ENCODE results near the gene CTU2. TPM values are rescaled to one million over a fixed set of nuclear protein-coding genes. Genes with fewer than 3 reads are reported as not detected.

The CTU2 gene
- polyA plus RNA-seq, 1 experiment = 6.5 TPM

DNA sequence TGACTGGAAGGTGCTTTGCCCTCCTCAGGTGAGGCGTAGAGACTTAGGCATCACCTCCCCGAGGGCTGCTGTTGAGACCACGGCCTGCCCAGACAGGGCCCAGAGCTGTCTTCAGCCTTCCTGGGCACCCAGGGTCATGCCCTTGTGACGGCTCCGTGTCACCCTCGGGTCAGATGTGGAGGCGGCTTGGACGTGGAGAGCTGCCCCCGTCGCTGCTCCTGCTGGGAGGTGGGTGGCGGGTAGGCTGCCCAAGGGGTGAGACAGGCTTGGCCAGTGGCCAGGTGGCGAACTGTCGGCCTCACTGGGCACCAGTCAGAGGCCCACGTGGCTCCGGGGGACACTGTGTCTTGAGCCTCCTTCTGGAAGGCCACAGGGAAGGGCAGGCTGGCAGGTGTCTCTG, 11.1 kb upstream of the CTU2 start:
- TF ChIP-seq, protein P1, sequence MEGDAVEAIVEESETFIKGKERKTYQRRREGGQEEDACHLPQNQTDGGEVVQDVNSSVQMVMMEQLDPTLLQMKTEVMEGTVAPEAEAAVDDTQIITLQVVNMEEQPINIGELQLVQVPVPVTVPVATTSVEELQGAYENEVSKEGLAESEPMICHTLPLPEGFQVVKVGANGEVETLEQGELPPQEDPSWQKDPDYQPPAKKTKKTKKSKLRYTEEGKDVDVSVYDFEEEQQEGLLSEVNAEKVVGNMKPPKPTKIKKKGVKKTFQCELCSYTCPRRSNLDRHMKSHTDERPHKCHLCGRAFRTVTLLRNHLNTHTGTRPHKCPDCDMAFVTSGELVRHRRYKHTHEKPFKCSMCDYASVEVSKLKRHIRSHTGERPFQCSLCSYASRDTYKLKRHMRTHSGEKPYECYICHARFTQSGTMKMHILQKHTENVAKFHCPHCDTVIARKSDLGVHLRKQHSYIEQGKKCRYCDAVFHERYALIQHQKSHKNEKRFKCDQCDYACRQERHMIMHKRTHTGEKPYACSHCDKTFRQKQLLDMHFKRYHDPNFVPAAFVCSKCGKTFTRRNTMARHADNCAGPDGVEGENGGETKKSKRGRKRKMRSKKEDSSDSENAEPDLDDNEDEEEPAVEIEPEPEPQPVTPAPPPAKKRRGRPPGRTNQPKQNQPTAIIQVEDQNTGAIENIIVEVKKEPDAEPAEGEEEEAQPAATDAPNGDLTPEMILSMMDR (IDR thresholded peaks at IDR 0.05; ENCODE audit: low read depth, low read length) = no peak
- H3K4me3 ChIP-seq (ENCODE audit: low read depth, low read length) = no peak overlapping the region
- CTCF ChIA-PET = no interaction called here
- POLR2A ChIA-PET = no interaction called here
- H3K27ac ChIP-seq (ENCODE audit: low read depth, low read length) = no peak overlapping the region
- H3K27me3 ChIP-seq (ENCODE audit: control insufficient read depth, insufficient read depth, low read length) = peaks cover 8% of the 10 kb centered on the region
- no peak for DNase-seq (ENCODE audit: low read depth, low spot score)
- no peaks in the 10 kb centered on the region; the same call in 1 of the 2 replicates for H3K9me3 ChIP-seq (ENCODE audit: control insufficient read depth, insufficient read depth, low read length)

DNA sequence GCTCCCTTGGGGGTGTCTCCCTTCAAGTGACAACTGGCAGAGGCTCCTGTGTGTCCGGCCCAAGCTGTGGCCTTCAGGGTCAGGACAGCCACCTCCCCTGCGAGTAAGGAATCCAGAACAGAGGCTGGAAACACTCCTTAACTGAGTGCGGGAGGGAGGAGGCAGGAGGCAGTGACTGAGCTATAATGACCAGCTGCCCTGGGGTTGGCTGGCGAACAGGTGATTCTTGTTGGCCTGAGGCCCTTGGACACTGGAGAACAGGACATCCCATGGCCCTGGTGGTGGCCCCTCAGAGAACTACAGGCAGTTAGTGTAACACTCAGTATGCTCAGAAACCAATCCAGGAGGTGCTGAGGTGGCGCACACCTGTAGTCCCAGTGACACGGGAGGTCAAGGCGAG, 10.6 kb upstream of the CTU2 start:
- H3K27me3 ChIP-seq (ENCODE audit: control insufficient read depth, insufficient read depth, low read length) = peaks cover 4% of the 10 kb centered on the region
- CTCF ChIA-PET = no interaction called here
- no peak overlapping the region for H3K4me3 ChIP-seq (ENCODE audit: low read depth, low read length)
- no peak overlapping the region for H3K27ac ChIP-seq (ENCODE audit: low read depth, low read length)
- POLR2A ChIA-PET = no interaction called here
- no peaks in the 10 kb centered on the region; the same call in 1 of the 2 replicates for H3K9me3 ChIP-seq (ENCODE audit: control insufficient read depth, insufficient read depth, low read length)
- TF ChIP-seq, protein P1 (IDR thresholded peaks at IDR 0.05; ENCODE audit: low read depth, low read length) = no peak
- no peak for DNase-seq (ENCODE audit: low read depth, low spot score)

DNA sequence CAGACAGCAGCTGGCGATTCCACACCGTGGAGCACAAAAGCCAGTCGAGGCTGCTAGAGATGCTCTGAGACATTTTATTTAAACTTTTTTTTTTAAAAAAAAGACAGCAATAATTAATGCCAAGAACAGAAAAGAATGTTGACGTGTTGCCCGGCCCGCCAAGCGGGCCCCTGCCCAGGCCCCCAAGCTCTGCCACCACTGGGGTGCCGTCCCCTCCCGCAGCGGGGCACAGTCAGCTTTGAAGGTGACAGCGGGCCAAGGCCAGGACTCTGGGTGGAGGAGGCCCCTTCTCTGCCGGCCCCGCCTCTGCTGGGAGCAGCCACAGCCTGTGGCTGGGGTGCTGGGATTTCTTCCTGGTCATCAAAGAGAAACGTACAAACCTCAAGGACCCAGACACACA, 9.9 kb upstream of the CTU2 start:
- TF ChIP-seq, protein P1 (IDR thresholded peaks at IDR 0.05; ENCODE audit: low read depth, low read length) = no peak
- ChIA-PET CTCF (no interaction called here), POLR2A (no interaction called here)
- H3K27me3 ChIP-seq (ENCODE audit: control insufficient read depth, insufficient read depth, low read length) = peaks cover 1% of the 10 kb centered on the region
- no peak overlapping the region for H3K27ac ChIP-seq (ENCODE audit: low read depth, low read length)
- H3K9me3 ChIP-seq (ENCODE audit: control insufficient read depth, insufficient read depth, low read length) = no peaks in the 10 kb centered on the region
- DNase-seq (ENCODE audit: low read depth, low spot score) = no peak
- no peak overlapping the region for H3K4me3 ChIP-seq (ENCODE audit: low read depth, low read length)

DNA sequence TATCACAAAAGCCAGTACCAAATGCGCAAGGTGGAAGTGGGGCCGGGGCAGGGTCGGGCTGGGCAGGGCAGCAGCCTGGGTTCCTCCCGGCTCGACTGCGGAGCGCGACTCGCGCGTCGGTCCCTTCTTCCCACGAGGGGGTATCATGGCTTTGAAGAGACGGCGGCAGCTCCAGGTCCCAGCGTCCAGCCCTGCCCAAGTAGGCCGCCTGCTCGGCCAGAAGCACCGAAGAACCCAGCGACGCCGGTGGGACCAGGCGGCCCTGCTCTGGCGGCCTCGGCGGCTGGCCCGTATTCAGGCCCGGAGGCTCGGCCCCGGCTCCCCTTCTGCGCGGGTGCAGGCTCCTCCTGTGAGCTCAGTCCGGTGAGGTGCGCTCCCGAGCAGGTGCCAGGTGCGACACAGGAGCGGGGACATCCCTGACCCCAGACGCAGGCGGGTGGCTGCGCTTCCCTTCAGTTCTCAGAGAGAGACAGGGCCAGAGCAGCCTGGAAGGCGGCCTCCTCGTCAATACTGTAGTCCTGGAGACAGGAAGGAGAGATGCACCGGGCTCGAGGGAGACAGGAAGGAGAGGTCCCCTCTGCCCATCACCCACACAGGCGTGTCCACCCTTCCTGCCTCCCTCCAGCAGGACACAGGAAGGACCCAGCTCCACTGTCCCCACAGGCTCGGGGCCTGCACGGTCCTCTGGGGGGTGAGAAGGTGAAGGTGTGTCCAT, 9.0 kb upstream of the CTU2 start:
- POLR2A ChIA-PET = no interaction called here
- no peak for DNase-seq (ENCODE audit: low read depth, low spot score)
- CTCF ChIA-PET = no interaction called here

More for the DNA sequence above, 9.0 kb upstream of the CTU2 start:
- no peak overlapping the region for H3K27ac ChIP-seq (ENCODE audit: low read depth, low read length)
- H3K27me3 ChIP-seq (ENCODE audit: control insufficient read depth, insufficient read depth, low read length) = no peaks in the 10 kb centered on the region
- no peaks in the 10 kb centered on the region for H3K9me3 ChIP-seq (ENCODE audit: control insufficient read depth, insufficient read depth, low read length)
- TF ChIP-seq, protein P1 (IDR thresholded peaks at IDR 0.05; ENCODE audit: low read depth, low read length) = no peak
- H3K4me3 ChIP-seq (ENCODE audit: low read depth, low read length) = no peak overlapping the region
